Stomach smooth muscle (tissue), 2 donors: ENCODE results near the gene SNX20.

ENCODE experiments used
- H3K27ac ChIP-seq: one replicate; pipeline ENCODE4 v1.7.0; 2013; ENCODE audit warnings: mild to moderate bottlenecking, low read length, inconsistent platforms
- H3K27me3 ChIP-seq, 2 donors: one replicate each; pipeline ENCODE4 v1.7.0; 2013; ENCODE audit warnings: low read length in 2 of 2; ENCODE audit not compliant: insufficient read depth in 2 of 2, control insufficient read depth in 1 of 2
- H3K36me3 ChIP-seq, 2 donors: one replicate each; pipeline ENCODE4 v1.7.0; 2013; ENCODE audit warnings: low read length in 2 of 2; ENCODE audit not compliant: control insufficient read depth in 2 of 2, insufficient read depth in 2 of 2
- H3K4me1 ChIP-seq: one replicate; pipeline ENCODE4 v1.7.0; 2013; ENCODE audit warnings: low read length; ENCODE audit not compliant: control insufficient read depth, insufficient read depth
- H3K4me3 ChIP-seq, 2 donors: one replicate each; pipeline ENCODE4 v1.7.0; 2013; ENCODE audit warnings: low read length in 2 of 2
- H3K9ac ChIP-seq, 2 donors: one replicate each; pipeline ENCODE4 v1.7.0; 2013; ENCODE audit warnings: low read length in 2 of 2, mild to moderate bottlenecking in 1 of 2
- H3K9me3 ChIP-seq, 2 donors: one replicate each; pipeline ENCODE4 v1.7.0; 2013; ENCODE audit warnings: low read length in 2 of 2; ENCODE audit not compliant: control insufficient read depth in 2 of 2
- donor health status: healthy.
- donor health status: Pancreatic carcinoma.

SNX20 gene

DNA sequence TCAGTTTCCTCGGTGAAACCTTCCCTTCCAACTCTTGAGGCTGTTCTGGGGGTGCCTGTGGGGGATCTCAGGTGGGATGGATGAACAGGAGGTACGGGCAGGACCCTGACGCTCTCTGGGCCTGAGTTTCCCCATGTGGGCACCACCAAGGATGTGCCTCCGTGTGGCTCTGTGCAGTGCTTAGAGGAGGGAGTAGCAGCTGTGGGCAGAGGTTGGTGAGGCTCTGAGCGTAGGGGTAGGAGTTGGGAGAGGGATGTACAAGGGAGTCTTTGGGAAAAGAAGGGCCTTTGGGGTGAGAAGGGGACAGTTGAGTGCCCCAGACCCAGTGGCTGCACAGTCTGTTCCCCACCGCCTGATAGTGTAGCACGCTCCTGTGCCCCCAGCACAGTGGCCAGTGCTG lies 59.1 kb downstream of the SNX20 start:
- peaks cover 0 to 3% of the 10 kb centered on the region in 2 donors for H3K36me3 ChIP-seq

More for the DNA sequence above, 59.1 kb downstream of the SNX20 start:
- H3K27ac ChIP-seq, result no peak overlapping the region
- H3K4me1 ChIP-seq, result peaks cover 32% of the 10 kb centered on the region
- no peaks in the 10 kb centered on the region for H3K9me3 ChIP-seq
- no peak overlapping the region for H3K4me3 ChIP-seq
- H3K9ac ChIP-seq, result no peak overlapping the region
- no peaks in the 10 kb centered on the region for H3K27me3 ChIP-seq
